ENCODE results near the gene KCNK1. TPM values are rescaled to one million over a fixed set of nuclear protein-coding genes. Genes with fewer than 3 reads are reported as not detected.
"Not testable (repeated sequence)": the region's sequence is repeated elsewhere in the genome, so short reads cannot be mapped to it uniquely, and the experiment has no call there.

Gene KCNK1
- total RNA-seq, 1 experiment from 2014 or later = 7.6 TPM

- DNase-seq (ENCODE audit: low read depth) = no peak
Measured at GRCh38 chr1:233607252-233608119, 6.4 kb upstream of the KCNK1 start.

GRCh38 chr1:233608988-233609387 is 4.9 kb upstream of the KCNK1 start:
- DNase-seq (ENCODE audit: low read depth) = no peak

GRCh38 chr1:233609926-233610325 is 4.0 kb upstream of the KCNK1 start:
- DNase-seq (ENCODE audit: low read depth) = no peak

GRCh38 chr1:233610628-233611027 is 3.3 kb upstream of the KCNK1 start:
- DNase-seq (ENCODE audit: low read depth) = no peak

- DNase-seq (ENCODE audit: low read depth) = not testable (repeated sequence)
Measured at GRCh38 chr1:233611363-233611762, 2.5 kb upstream of the KCNK1 start.

- DNase-seq (ENCODE audit: low read depth) = peak; percentile 37
Measured at GRCh38 chr1:233614173-233614742, 352 bp downstream of the KCNK1 start.

GRCh38 chr1:233614743-233615521 is 1.0 kb downstream of the KCNK1 start:
- no peak for DNase-seq (ENCODE audit: low read depth)

- DNase-seq (ENCODE audit: low read depth) = no peak
Measured at GRCh38 chr1:233615571-233615970, 1.7 kb downstream of the KCNK1 start.

- DNase-seq (ENCODE audit: low read depth) = no peak
Measured at GRCh38 chr1:233617025-233617424, 3.1 kb downstream of the KCNK1 start.

GRCh38 chr1:233619414-233619813 is 5.5 kb downstream of the KCNK1 start:
- DNase-seq (ENCODE audit: low read depth) = not testable (repeated sequence)

- no peak for DNase-seq (ENCODE audit: low read depth)
Measured at GRCh38 chr1:233620065-233620464, 6.2 kb downstream of the KCNK1 start.

- no peak for DNase-seq (ENCODE audit: low read depth)
Measured at GRCh38 chr1:233621923-233622322, 8.0 kb downstream of the KCNK1 start.

GRCh38 chr1:233624289-233624688 is 10.4 kb downstream of the KCNK1 start:
- no peak for DNase-seq (ENCODE audit: low read depth)

GRCh38 chr1:233625087-233625486 is 11.2 kb downstream of the KCNK1 start:
- no peak for DNase-seq (ENCODE audit: low read depth)

- DNase-seq (ENCODE audit: low read depth) = no peak
Measured at GRCh38 chr1:233625510-233625981, 11.6 kb downstream of the KCNK1 start.

GRCh38 chr1:233627376-233627775 is 13.5 kb downstream of the KCNK1 start:
- no peak for DNase-seq (ENCODE audit: low read depth)

GRCh38 chr1:233627823-233628222 is 13.9 kb downstream of the KCNK1 start:
- no peak for DNase-seq (ENCODE audit: low read depth)

- no peak for DNase-seq (ENCODE audit: low read depth)
Measured at GRCh38 chr1:233629305-233629935, 15.5 kb downstream of the KCNK1 start.

GRCh38 chr1:233631810-233632405 is 18.0 kb downstream of the KCNK1 start:
- DNase-seq (ENCODE audit: low read depth) = no peak

- DNase-seq (ENCODE audit: low read depth) = no peak
Measured at GRCh38 chr1:233632436-233632835, 18.5 kb downstream of the KCNK1 start.

All from HT1080 (cell line).